22Rv1 (cell line): ENCODE measurements around the gene UTS2R.

Experiments
- H3K27ac ChIP-seq: fragments of 450-650 bp; 2 replicates; pipeline ENCODE4 v1.5.1; 2017
- CTCF ChIP-seq: fragments of 450-650 bp; IDR thresholded peaks from 2 replicates; pipeline ENCODE4 v1.5.1; 2017; ENCODE audit warnings: mild to moderate bottlenecking
- ZFX ChIP-seq: fragments of 450-650 bp; IDR thresholded peaks from 2 replicates; pipeline ENCODE4 v1.6.1; 2017; ENCODE audit warnings: antibody characterized with exemption, borderline replicate concordance

UTS2R gene

GRCh38 chr17:82371333-82372248 is at the start of gene UTS2R:
UTS2R (plus strand) TSS chr17:82371765; CDS start chr17:82374325, 2,560 bp downstream.
- TF ChIP-seq ZFX (no peak), CTCF (no peak)
- H3K27ac ChIP-seq: no peak within 1 kb of the TSS

GRCh38 chr17:82321947-82322466 is 49.6 kb upstream of the UTS2R start:
- H3K27ac ChIP-seq: no peak overlapping the region
- TF ChIP-seq CTCF (no peak), ZFX (no peak)

- no peak overlapping the region for H3K27ac ChIP-seq
- no peak for TF ChIP-seq ZFX
- no peak for TF ChIP-seq CTCF
Measured at GRCh38 chr17:82322526-82323453, 48.8 kb upstream of the UTS2R start.

- H3K27ac ChIP-seq: no peak overlapping the region
- TF ChIP-seq CTCF (no peak), ZFX (no peak)
Measured at GRCh38 chr17:82323514-82324234, 47.9 kb upstream of the UTS2R start.

GRCh38 chr17:82324566-82325285 is 46.8 kb upstream of the UTS2R start:
- H3K27ac ChIP-seq: no peak overlapping the region
- TF ChIP-seq ZFX (no peak), CTCF (no peak)
